H1 (cell line): Measurements from ENCODE around the gene PTPN9. TPM values are rescaled to one million over a fixed set of nuclear protein-coding genes. Genes with fewer than 3 reads are reported as not detected.

ENCODE experiments used
- CTCF ChIA-PET: fragments of 300-600 bp; sonication (Branson Sonifier 250); formaldehyde crosslinking; loops from one replicate; lab custom pipeline; 2021; ENCODE audit not compliant: partially characterized antibody; lab: Charles Lee
- POLR2A ChIA-PET: fragments of 300-600 bp; sonication (Branson Sonifier 250); formaldehyde crosslinking; loops from one replicate; lab custom pipeline; 2021; ENCODE audit warnings: inconsistent platforms; ENCODE audit not compliant: partially characterized antibody; lab: Charles Lee
- DNase-seq, 2 experiments: peaks; one replicate each; pipeline versions ENCODE4 v3.0.0 to v3.0.0-alpha.2; 2010 to 2022; ENCODE audit warnings: low spot score in 2 of 2, low read depth in 1 of 2, mixed read lengths in 1 of 2
- FAIRE-seq: peaks from 2 replicates; lab custom pipeline; 2011; peaks lifted over from hg19 to GRCh38; lab: Jason Lieb, UNC
- H2AFZ ChIP-seq: 2 replicates; pipeline ENCODE4 v1.8.1; 2012; ENCODE audit warnings: low read length, inconsistent platforms
- H2AK5ac ChIP-seq: 2 replicates; pipeline ENCODE4 v1.6.1; 2013; ENCODE audit warnings: low read depth, low read length
- H2BK120ac ChIP-seq: replicated peaks from 2 replicates; pipeline ENCODE3; 2013; ENCODE audit warnings: low read depth, low read length, inconsistent platforms
- H2BK12ac ChIP-seq: 2 replicates; pipeline ENCODE4 v1.6.1; 2013; ENCODE audit warnings: low read depth, low read length
- H2BK15ac ChIP-seq: 2 replicates; pipeline ENCODE4 v1.6.1; 2013; ENCODE audit warnings: low read length
- H2BK20ac ChIP-seq: 2 replicates; pipeline ENCODE4 v1.6.1; 2013; ENCODE audit warnings: low read length
- H2BK5ac ChIP-seq: 2 replicates; pipeline ENCODE4 v1.6.1; 2013; ENCODE audit warnings: low read depth, low read length
- H3K14ac ChIP-seq: 2 replicates; pipeline ENCODE4 v1.6.1; 2013; ENCODE audit warnings: inconsistent platforms; ENCODE audit not compliant: insufficient read length
- H3K18ac ChIP-seq: 2 replicates; pipeline ENCODE4 v1.6.1; 2013; ENCODE audit warnings: low read length; ENCODE audit errors: extremely low read depth
- H3K23ac ChIP-seq: 2 replicates; pipeline ENCODE4 v1.6.1; 2013; ENCODE audit warnings: inconsistent platforms; ENCODE audit not compliant: insufficient read length
- H3K23me2 ChIP-seq: 2 replicates; pipeline ENCODE4 v1.6.1; 2013; ENCODE audit warnings: low read depth, low read length
- H3K27ac ChIP-seq: 2 replicates; pipeline ENCODE4 v1.6.1; 2011; ENCODE audit warnings: low read depth, low read length, inconsistent platforms
- H3K27me3 ChIP-seq, 4 experiments: replicated peaks in 1 of 4; 1 replicate in 1 of 4; 2 replicates in 3 of 4; pipeline versions ENCODE4 v1.6.1 to v1.8.1; 2011 to 2013; ENCODE audit warnings: low read length in 3 of 4, mild to moderate bottlenecking in 3 of 4, inconsistent platforms in 2 of 4, mixed read lengths in 2 of 4, moderate library complexity in 1 of 4; ENCODE audit not compliant: control insufficient read depth in 3 of 4, insufficient read depth in 3 of 4; ENCODE audit errors: extremely low read depth in 1 of 4
- H3K36me3 ChIP-seq, 4 experiments: 2 replicates each; pipeline versions ENCODE4 v1.6.1 to v1.8.1; 2011 to 2013; ENCODE audit warnings: mild to moderate bottlenecking in 4 of 4, low read length in 3 of 4, moderate library complexity in 2 of 4, control low read depth in 1 of 4, inconsistent platforms in 1 of 4; ENCODE audit not compliant: insufficient read depth in 4 of 4, control insufficient read depth in 2 of 4
- H3K4ac ChIP-seq: replicated peaks from 2 replicates; pipeline ENCODE3; 2013; ENCODE audit warnings: low read length, low read depth, mixed read lengths, inconsistent platforms; ENCODE audit not compliant: insufficient read length
- H3K4me1 ChIP-seq, 4 experiments: replicated peaks in 1 of 4; 1 replicate in 1 of 4; 2 replicates in 3 of 4; pipeline versions ENCODE4 v1.6.1 to v1.8.1; 2011 to 2013; ENCODE audit warnings: low read length in 3 of 4, inconsistent platforms in 2 of 4, mixed read lengths in 1 of 4; ENCODE audit not compliant: insufficient read depth in 4 of 4, control insufficient read depth in 3 of 4
- H3K4me2 ChIP-seq, 2 experiments: 2 replicates each; pipeline versions ENCODE4 v1.6.1 to v1.8.1; 2011 to 2013; ENCODE audit warnings: low read depth in 2 of 2, low read length in 2 of 2, control low read depth in 1 of 2, inconsistent platforms in 1 of 2, mild to moderate bottlenecking in 1 of 2; ENCODE audit not compliant: insufficient read depth in 1 of 2
- H3K4me3 ChIP-seq, 4 experiments: fragments of 200-600, 300-600 bp in 1 of 4; sonication (generic), shearing (Covaris generic), sonication (Bioruptor Twin) in 1 of 4; 2 replicates each; pipeline versions ENCODE4 v1.5.1 to v1.8.1; 2011 to 2016; ENCODE audit warnings: low read length in 4 of 4, low read depth in 3 of 4, control low read depth in 2 of 4, inconsistent platforms in 2 of 4, mild to moderate bottlenecking in 2 of 4, mixed read lengths in 1 of 4, moderate library complexity in 1 of 4; ENCODE audit not compliant: insufficient read depth in 2 of 4; ENCODE audit errors: extremely low read depth in 1 of 4
- H3K56ac ChIP-seq: replicated peaks from 2 replicates; pipeline ENCODE3; 2013; ENCODE audit warnings: low read depth, mild to moderate bottlenecking, mixed read lengths, low read length, inconsistent platforms; ENCODE audit not compliant: insufficient read length
- H3K79me1 ChIP-seq: 2 replicates; pipeline ENCODE4 v1.6.1; 2013; ENCODE audit warnings: low read depth, low read length, control low read depth
- H3K79me2 ChIP-seq, 2 experiments: 2 replicates each; pipeline versions ENCODE4 v1.6.1 to v1.8.1; 2012 to 2013; ENCODE audit warnings: low read length in 2 of 2, mild to moderate bottlenecking in 2 of 2, inconsistent platforms in 1 of 2; ENCODE audit not compliant: insufficient read depth in 2 of 2, control insufficient read depth in 1 of 2
- H3K9ac ChIP-seq, 4 experiments: replicated peaks in 1 of 4; 1 replicate in 1 of 4; 2 replicates in 3 of 4; pipeline versions ENCODE4 v1.6.1 to v1.8.1; 2011 to 2013; ENCODE audit warnings: low read depth in 3 of 4, low read length in 3 of 4, control low read depth in 2 of 4, mild to moderate bottlenecking in 2 of 4, moderate library complexity in 2 of 4, inconsistent platforms in 1 of 4; ENCODE audit errors: extremely low read depth in 1 of 4
- H3K9me3 ChIP-seq, 2 experiments: 2 replicates each; pipeline versions ENCODE4 v1.6.1 to v1.8.1; 2012 to 2013; ENCODE audit warnings: mild to moderate bottlenecking in 2 of 2, moderate library complexity in 2 of 2, control low read depth in 1 of 2, inconsistent platforms in 1 of 2, low read depth in 1 of 2, low read length in 1 of 2, mixed read lengths in 1 of 2; ENCODE audit not compliant: insufficient read depth in 2 of 2
- H4K20me1 ChIP-seq, 2 experiments: replicated peaks in 1 of 2; 2 replicates each; pipeline versions ENCODE3 to v1.8.1; 2011 to 2013; ENCODE audit warnings: inconsistent platforms in 2 of 2, low read length in 2 of 2, mild to moderate bottlenecking in 1 of 2; ENCODE audit not compliant: insufficient read depth in 2 of 2, control insufficient read depth in 1 of 2
- H4K5ac ChIP-seq: 2 replicates; pipeline ENCODE4 v1.6.1; 2013; ENCODE audit warnings: low read length, low read depth, mixed read lengths, inconsistent platforms; ENCODE audit not compliant: insufficient read length
- H4K8ac ChIP-seq: 2 replicates; pipeline ENCODE4 v1.8.0; 2013; ENCODE audit warnings: mild to moderate bottlenecking, moderate library complexity, low read length, inconsistent platforms; ENCODE audit not compliant: insufficient read depth; ENCODE audit errors: extremely low read depth
- H4K91ac ChIP-seq: replicated peaks from 2 replicates; pipeline ENCODE3; 2013; ENCODE audit warnings: low read length, mixed read lengths, inconsistent platforms; ENCODE audit not compliant: insufficient read length
- HDAC2 ChIP-seq, 2 experiments: fragments of 300-600 bp in 1 of 2; sonication (generic) in 1 of 2; IDR thresholded peaks; 2 replicates each; pipeline ENCODE4 v1.6.1; 2011 to 2012; ENCODE audit warnings: low read depth in 2 of 2, low read length in 2 of 2, mild to moderate bottlenecking in 2 of 2, moderate library complexity in 2 of 2, borderline replicate concordance in 1 of 2, inconsistent platforms in 1 of 2
- USF2 ChIP-seq: IDR thresholded peaks from 2 replicates; pipeline ENCODE4 v1.6.1; 2011; ENCODE audit warnings: low read length, improper control_type of control experiment
- WGBS, 2 experiments: shearing (Covaris generic) in 1 of 2; methylation state at CpG; one replicate each; pipeline versions ENCODE4 v1.1.6 to v1.1.7; 2013 to 2015; ENCODE audit warnings: low lambda C conversion rate in 2 of 2, mixed read lengths in 2 of 2, inconsistent platforms in 1 of 2, low coverage in 1 of 2, missing lambda C conversion rate in 1 of 2; ENCODE audit not compliant: insufficient replicate concordance in 2 of 2, insufficient coverage in 1 of 2, insufficient read length in 1 of 2; ENCODE audit errors: extremely low coverage in 1 of 2, missing lambda C conversion rate in 1 of 2; 5-methylcytosine and 5-hydroxymethylcytosine counted together
- polyA plus RNA-seq, 7 experiments: library from polyadenylated mRNA; depleted of rRNA in 3 of 7; stranded (reverse) in 5 of 7; unstranded in 2 of 7; fragments of >200 nt in 5 of 7; fragments of 200-250 nt in 2 of 7; gene quantifications; 1 replicate in 5 of 7; 2 replicates in 1 of 7; 4 replicates in 1 of 7; pipeline versions ENCODE4 v1.2.1 to v1.2.3, GENCODE V29; 2011 to 2013; ENCODE audit warnings: missing spikeins in 2 of 7, mixed read lengths in 2 of 7
- total RNA-seq: library from RNA; stranded (reverse); fragmentation: NEBNext Ultra II Directional; extraction: Animal tissue kit (Norgen Biotek cat#: 25700); gene quantifications from 2 replicates; pipeline ENCODE4 v1.2.1, GENCODE V29; 2021

PTPN9 gene
- total and polyA plus RNA-seq, 2 of the 8 experiments (the other 6 are each of a cell fraction or from before 2014, with no cell fraction given): 46.6 to 57.4 TPM

- Histone ChIP-seq H3K23me2 (peaks cover 5% of the 10 kb centered on the region), H2BK15ac (no peak overlapping the region), H2BK5ac (no peak overlapping the region), H4K91ac (no peak overlapping the region), H3K27me3 (no peaks in the 10 kb centered on the region), H4K20me1 (no peaks in the 10 kb centered on the region), H2BK12ac (no peak overlapping the region), H3K9ac (no peak overlapping the region), H3K27ac (no peak overlapping the region), H2BK120ac (no peak overlapping the region), H3K23ac (no peak overlapping the region), H3K79me1 (no peaks in the 10 kb centered on the region; the same call in 1 of the 2 replicates)
- CTCF ChIA-PET: no interaction called here
- 89% methylated on average over 2 of the region's 2 CpGs; no CpG with 5 or more reads in 1 of the 2 experiments for WGBS, 2 experiments
- TF ChIP-seq HDAC2 (IDR thresholded peaks at IDR 0.05; ENCODE audit: borderline replicate concordance in 1 of 2, low read depth in 2 of 2, low read length in 2 of 2) (no peak), USF2 (no peak)
- TF ChIP-seq, all 59 proteins: peak for 0
- Histone ChIP-seq H4K5ac (no peak overlapping the region), H4K8ac (no peak overlapping the region), H3K36me3 (peaks cover 0 to 16% (median 4%) of the 10 kb centered on the region in 4 experiments; a peak in 5 of 8 replicates), H3K18ac (no peak overlapping the region), H2AFZ (no peak overlapping the region), H3K79me2 (no peaks in the 10 kb centered on the region), H3K14ac (no peak overlapping the region), H2AK5ac (no peak overlapping the region), H3K4me3 (no peak overlapping the region), H3K9me3 (no peaks in the 10 kb centered on the region), H2BK20ac (no peak overlapping the region), H3K4me1 (peaks cover 0 to 3% (median 0%) of the 10 kb centered on the region in 4 experiments; a peak in 3 of 7 replicates), H3K4ac (no peak overlapping the region), H3K56ac (no peak overlapping the region), H3K4me2 (no peak overlapping the region)
- POLR2A ChIA-PET: interaction anchor here (2.0 to 6.7 kb wide), 2 partner anchors 11 to 16 kb away, joined by 4 to 73 read pairs; partner anchors contain the start of gene IMP3
- DNase-seq (no peak), FAIRE-seq (no peak)
These were observed 43.4 kb upstream of the PTPN9 start for GRCh38 chr15:75622505-75622904.
